ENCODE data around the gene TNFRSF11A.

The TNFRSF11A gene

DNA sequence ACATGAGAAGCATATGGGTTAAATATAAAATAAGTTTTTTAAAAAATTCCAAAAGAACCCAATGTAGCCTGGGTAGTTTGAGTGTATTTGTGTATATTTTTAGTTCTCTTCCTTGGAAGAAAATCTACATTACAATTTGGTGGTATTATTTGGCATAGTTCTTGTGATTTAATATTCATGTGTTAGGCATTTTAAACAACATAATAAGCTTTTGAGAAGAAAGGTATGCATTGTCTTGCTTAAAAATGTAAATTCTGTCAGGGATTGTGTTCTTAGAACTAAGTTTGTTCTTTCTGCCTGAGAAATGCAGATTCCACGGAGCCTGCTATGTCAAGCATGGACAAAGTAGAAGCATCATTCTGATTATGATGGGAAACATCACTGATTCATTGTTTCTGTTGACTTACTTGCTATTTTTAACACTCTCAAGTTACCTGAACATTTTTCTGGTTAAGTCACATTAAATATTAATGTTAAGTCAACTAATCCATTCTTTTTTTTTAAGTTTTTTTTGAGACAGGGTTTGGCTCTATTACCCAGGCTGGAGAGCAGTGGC is 49.4 kb downstream of the TNFRSF11A start:
- no peak overlapping the region for H3K4me3 ChIP-seq (replicated peaks; ENCODE audit: low read depth, low read length)
- no peak for DNase-seq (ENCODE audit: low read depth)
- TF ChIP-seq, protein P1, sequence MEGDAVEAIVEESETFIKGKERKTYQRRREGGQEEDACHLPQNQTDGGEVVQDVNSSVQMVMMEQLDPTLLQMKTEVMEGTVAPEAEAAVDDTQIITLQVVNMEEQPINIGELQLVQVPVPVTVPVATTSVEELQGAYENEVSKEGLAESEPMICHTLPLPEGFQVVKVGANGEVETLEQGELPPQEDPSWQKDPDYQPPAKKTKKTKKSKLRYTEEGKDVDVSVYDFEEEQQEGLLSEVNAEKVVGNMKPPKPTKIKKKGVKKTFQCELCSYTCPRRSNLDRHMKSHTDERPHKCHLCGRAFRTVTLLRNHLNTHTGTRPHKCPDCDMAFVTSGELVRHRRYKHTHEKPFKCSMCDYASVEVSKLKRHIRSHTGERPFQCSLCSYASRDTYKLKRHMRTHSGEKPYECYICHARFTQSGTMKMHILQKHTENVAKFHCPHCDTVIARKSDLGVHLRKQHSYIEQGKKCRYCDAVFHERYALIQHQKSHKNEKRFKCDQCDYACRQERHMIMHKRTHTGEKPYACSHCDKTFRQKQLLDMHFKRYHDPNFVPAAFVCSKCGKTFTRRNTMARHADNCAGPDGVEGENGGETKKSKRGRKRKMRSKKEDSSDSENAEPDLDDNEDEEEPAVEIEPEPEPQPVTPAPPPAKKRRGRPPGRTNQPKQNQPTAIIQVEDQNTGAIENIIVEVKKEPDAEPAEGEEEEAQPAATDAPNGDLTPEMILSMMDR (IDR thresholded peaks at IDR 0.05; ENCODE audit: low read length, missing control alignments): no peak

DNA sequence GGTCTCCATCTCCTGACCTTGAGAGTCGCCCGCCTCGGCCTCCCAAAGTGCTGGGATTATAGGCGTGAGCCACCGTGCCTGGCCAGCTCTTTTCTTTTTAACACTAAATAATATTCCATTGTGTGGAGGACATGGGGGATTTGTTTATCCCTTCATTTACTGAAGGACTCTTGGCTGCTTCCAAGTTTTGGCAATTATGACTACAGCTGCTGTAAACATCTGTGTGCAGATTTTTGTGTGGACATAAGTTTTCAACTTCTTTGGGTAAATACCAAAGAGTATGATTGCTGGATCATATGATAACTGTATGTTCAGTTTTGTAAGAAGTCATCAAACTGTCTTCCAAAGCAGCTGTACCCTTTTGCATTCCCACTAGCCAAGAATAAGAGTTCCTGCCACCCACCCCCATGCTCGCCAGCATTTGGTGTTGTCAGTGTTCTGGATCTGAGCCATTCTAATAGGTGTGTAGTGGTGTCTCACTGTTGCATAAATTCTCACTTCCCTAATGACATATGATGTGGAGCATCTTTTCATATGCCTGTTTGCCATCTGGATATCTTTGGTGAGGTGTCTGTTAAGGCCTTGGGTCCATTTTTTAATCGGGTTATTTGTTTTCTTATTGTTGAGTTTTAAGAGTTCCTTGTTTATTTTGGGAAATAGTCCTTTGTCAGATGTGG is 52.2 kb downstream of the TNFRSF11A start:
- no peak overlapping the region for H3K4me3 ChIP-seq (replicated peaks; ENCODE audit: low read depth, low read length)
- TF ChIP-seq, protein P1 (IDR thresholded peaks at IDR 0.05; ENCODE audit: low read length, missing control alignments): no peak
- DNase-seq (ENCODE audit: low read depth): no peak

DNA sequence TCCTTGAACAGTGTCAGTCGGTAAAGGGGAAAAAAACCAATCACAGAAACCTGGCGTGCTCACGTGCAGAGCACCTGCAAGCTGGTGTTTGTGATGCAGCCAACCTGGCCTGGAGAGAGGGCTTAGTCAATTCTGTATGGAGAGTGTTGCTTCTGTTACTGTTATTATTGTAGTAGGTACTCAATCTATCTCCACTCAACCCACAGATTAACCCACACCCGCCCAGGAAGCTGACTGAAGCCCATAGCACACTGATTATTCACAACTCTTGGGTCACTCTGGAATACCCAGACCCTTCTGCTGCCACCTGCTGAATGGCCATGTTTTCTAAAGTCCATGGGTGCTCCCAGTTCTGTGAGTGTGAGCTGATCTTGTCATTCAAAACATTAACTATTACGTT is 53.9 kb downstream of the TNFRSF11A start:
- no peak for DNase-seq (ENCODE audit: low read depth)
- TF ChIP-seq, protein P1 (IDR thresholded peaks at IDR 0.05; ENCODE audit: low read length, missing control alignments): no peak
- no peak overlapping the region for H3K4me3 ChIP-seq (replicated peaks; ENCODE audit: low read depth, low read length)

DNA sequence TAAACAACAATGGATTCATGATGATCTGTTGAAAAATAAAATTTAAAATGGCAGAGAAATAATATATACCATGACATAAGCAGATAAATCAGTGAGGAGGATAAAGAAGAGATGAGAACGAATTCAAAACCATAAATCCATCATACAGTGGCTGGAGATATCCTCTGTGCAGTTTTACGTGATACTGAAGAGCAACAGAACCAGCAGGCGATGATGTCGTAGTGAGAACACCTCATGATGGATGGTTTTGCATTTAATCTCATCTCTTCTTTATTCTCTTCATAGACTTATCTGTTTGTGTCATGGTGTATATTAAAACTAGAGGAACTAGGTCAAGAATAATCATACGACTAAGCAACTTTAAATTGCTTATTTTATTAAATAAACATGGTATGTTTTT is 56.3 kb downstream of the TNFRSF11A start:
- H3K4me3 ChIP-seq (replicated peaks; ENCODE audit: low read depth, low read length): no peak overlapping the region
- TF ChIP-seq, protein P1 (IDR thresholded peaks at IDR 0.05; ENCODE audit: low read length, missing control alignments): no peak
- no peak for DNase-seq (ENCODE audit: low read depth)

DNA sequence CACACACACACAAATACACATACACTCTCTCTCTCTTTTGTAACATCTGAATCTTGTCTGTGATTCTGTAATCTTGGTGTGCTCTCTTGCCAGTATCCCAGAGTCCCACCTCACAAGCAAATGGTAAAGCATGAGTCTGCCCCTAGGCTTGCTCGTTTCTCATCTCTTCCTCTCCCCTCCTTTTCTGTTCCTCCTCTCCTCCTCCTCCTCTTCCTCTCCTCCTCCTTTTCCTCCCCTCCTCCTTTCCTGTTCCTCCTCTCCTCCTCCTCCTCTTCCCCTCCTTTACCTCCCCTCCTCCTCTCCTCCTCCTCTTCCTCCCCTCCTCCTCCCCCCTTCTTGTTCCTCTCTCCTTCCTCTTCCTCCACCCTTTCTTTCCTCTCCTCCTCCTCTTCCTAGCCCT is 59.0 kb downstream of the TNFRSF11A start:
- no peak overlapping the region for H3K4me3 ChIP-seq (replicated peaks; ENCODE audit: low read depth, low read length)
- peak; percentile 6 for DNase-seq (ENCODE audit: low read depth)
- TF ChIP-seq, protein P1 (IDR thresholded peaks at IDR 0.05; ENCODE audit: low read length, missing control alignments): no peak

DNA sequence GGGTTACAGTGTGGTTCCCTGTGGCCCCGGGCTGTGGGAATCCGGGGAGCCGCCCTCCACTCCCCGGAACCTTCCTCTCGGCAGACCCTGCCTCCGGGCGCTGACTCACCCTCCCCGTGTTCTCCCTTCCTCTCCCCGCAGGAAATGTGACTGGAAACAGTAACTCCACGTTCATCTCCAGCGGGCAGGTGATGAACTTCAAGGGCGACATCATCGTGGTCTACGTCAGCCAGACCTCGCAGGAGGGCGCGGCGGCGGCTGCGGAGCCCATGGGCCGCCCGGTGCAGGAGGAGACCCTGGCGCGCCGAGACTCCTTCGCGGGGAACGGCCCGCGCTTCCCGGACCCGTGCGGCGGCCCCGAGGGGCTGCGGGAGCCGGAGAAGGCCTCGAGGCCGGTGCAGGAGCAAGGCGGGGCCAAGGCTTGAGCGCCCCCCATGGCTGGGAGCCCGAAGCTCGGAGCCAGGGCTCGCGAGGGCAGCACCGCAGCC is 59.5 kb downstream of the TNFRSF11A start:
- peak; percentile 14 for DNase-seq (ENCODE audit: low read depth)
- H3K4me3 ChIP-seq (replicated peaks; ENCODE audit: low read depth, low read length): peak overlapping the region; percentile 42
- TF ChIP-seq, protein P1 (IDR thresholded peaks at IDR 0.05; ENCODE audit: low read length, missing control alignments): no peak

DNA sequence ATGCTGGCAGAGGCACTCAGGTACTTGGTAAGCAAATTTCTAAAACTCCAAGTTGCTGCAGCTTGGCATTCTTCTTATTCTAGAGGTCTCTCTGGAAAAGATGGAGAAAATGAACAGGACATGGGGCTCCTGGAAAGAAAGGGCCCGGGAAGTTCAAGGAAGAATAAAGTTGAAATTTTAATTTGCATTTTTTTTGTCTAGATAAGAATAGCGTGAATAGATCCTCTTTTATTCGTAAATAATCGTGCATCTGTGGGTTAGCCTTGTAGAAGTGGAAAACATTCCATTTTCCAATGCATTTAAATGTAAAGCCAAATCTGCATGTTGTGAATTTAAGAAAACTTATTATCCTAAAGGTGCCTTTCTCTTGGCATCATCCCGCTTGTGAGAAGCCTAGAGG is 61.0 kb downstream of the TNFRSF11A start:
- TF ChIP-seq, protein P1 (IDR thresholded peaks at IDR 0.05; ENCODE audit: low read length, missing control alignments): no peak
- H3K4me3 ChIP-seq (replicated peaks; ENCODE audit: low read depth, low read length): no peak overlapping the region
- DNase-seq (ENCODE audit: low read depth): no peak

Data from fibroblast of pulmonary artery (primary cell).